Neural cell (in vitro differentiated cells): ENCODE data around the gene ZNF346.

Experiments used
- RAD21 ChIP-seq: fragments of 450-650 bp; conservative IDR thresholded peaks from 2 replicates; pipeline ENCODE4 v1.6.1; 2014; ENCODE audit warnings: antibody characterized with exemption, mild to moderate bottlenecking, moderate library complexity
- SMC3 ChIP-seq: fragments of 450-650 bp; conservative IDR thresholded peaks from 2 replicates; pipeline ENCODE4 v1.6.1; 2014; ENCODE audit warnings: antibody characterized with exemption, mild to moderate bottlenecking, moderate library complexity; ENCODE audit not compliant: poor library complexity
- TF ChIP-seq, protein P1 (sequence below): fragments of 450-650 bp; IDR thresholded peaks from 2 replicates; pipeline ENCODE4 v1.5.1; 2014; ENCODE audit warnings: antibody characterized with exemption, mild to moderate bottlenecking, moderate library complexity; ENCODE audit not compliant: poor library complexity, severe bottlenecking

- no peak for TF ChIP-seq RAD21
- TF ChIP-seq, protein P1, sequence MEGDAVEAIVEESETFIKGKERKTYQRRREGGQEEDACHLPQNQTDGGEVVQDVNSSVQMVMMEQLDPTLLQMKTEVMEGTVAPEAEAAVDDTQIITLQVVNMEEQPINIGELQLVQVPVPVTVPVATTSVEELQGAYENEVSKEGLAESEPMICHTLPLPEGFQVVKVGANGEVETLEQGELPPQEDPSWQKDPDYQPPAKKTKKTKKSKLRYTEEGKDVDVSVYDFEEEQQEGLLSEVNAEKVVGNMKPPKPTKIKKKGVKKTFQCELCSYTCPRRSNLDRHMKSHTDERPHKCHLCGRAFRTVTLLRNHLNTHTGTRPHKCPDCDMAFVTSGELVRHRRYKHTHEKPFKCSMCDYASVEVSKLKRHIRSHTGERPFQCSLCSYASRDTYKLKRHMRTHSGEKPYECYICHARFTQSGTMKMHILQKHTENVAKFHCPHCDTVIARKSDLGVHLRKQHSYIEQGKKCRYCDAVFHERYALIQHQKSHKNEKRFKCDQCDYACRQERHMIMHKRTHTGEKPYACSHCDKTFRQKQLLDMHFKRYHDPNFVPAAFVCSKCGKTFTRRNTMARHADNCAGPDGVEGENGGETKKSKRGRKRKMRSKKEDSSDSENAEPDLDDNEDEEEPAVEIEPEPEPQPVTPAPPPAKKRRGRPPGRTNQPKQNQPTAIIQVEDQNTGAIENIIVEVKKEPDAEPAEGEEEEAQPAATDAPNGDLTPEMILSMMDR: no peak
- TF ChIP-seq SMC3: no peak
Observed at GRCh38 chr5:177093082-177093712, 70.7 kb downstream of the ZNF346 start.
